Measurements from ENCODE around the gene UMODL1. TPM values are rescaled to one million over a fixed set of nuclear protein-coding genes. Genes with fewer than 3 reads are reported as not detected.

The UMODL1 gene
- total RNA-seq, 2 experiments from 2014 or later, result 0.42 to 0.49 TPM

DNA sequence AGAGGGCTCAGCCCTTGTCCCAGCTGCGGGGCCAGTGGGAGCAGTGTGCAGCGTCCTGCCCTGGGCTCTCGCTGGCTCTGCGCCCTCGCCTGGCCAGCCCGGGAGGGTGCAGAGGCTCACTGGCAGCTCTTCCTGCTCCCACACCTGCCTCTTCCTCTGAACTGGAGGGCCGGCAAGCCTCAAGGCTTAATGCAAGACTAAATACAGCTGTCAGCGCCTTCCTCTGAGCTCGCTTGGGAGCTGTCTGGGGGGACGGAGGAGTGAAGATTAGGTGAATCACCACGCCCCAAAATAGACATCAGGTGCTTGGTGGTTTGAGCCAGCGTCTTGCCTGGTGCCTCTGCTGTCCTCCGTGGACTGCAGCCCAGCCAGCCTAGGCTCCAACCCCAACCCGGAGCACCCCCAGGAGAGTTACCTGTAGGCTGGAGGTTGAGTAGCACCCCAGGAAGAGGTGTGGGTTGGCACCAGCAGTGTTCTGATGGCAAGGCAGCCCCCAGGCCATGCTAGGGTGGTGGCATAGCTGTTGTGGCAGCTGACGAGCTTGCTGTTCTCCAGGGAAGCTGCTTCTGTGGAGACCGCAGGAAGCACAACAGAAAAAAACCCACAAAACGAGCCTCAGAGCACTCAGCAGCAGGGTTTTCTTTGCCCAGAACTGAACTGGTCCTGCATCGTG lies 36.9 kb downstream of the UMODL1 start:
- H3K4me1 Mint-ChIP-seq (ENCODE audit: low read depth), result peaks cover 6% of the 10 kb centered on the region
- H3K4me1 ChIP-seq (ENCODE audit: insufficient read depth, low read length), result peaks cover 18% of the 10 kb centered on the region
- ATAC-seq (ENCODE audit: poor library complexity) (peak; percentile 95), DNase-seq (peak; percentile 42 to 85 (median 68))
- POLR2A ChIA-PET, result interaction anchor here (0.9 to 3.9 kb wide), 15 partner anchors 9 to 291 kb away, joined by 3 to 49 read pairs (median 6); partner anchors contain the start of genes PRDM15 and ZBTB21
- no peaks in the 10 kb centered on the region for H3K9me3 ChIP-seq (ENCODE audit: control insufficient read depth in 1 of 2, insufficient read depth in 1 of 2, low read length in 2 of 2)
- H3K27me3 ChIP-seq (ENCODE audit: control insufficient read depth in 1 of 2, insufficient read depth in 2 of 2, low read length in 2 of 2), result peaks cover 0 to 2% of the 10 kb centered on the region in 2 experiments
- H3K9me3 Mint-ChIP-seq, result no peaks in the 10 kb centered on the region
- H3K4me3 ChIP-seq (ENCODE audit: low read length), result peak overlapping the region; percentile 46
- H3K4me3 Mint-ChIP-seq, result peak overlapping the region; percentile 75
- H3K27me3 Mint-ChIP-seq, result no peaks in the 10 kb centered on the region
- peak overlapping the region; percentile 69 for H3K27ac Mint-ChIP-seq
- CTCF ChIA-PET, result interaction anchor here (0.6 to 2.8 kb wide), 21 partner anchors 8 to 291 kb away, joined by 3 to 25 read pairs (median 4); partner anchors contain the start of gene ZBTB21
- H3K27ac ChIP-seq (ENCODE audit: low read depth in 1 of 2, low read length in 2 of 2), result no peak overlapping the region
- H3K36me3 Mint-ChIP-seq (ENCODE audit: low read depth), result no peaks in the 10 kb centered on the region
- intact Hi-C loops (cut with DNase I, micrococcal nuclease), result loop anchor here (1.0 to 5.0 kb wide), 7 partner anchors 19 to 291 kb away; no protein-coding TSS in a partner anchor
- TF ChIP-seq, protein P1, sequence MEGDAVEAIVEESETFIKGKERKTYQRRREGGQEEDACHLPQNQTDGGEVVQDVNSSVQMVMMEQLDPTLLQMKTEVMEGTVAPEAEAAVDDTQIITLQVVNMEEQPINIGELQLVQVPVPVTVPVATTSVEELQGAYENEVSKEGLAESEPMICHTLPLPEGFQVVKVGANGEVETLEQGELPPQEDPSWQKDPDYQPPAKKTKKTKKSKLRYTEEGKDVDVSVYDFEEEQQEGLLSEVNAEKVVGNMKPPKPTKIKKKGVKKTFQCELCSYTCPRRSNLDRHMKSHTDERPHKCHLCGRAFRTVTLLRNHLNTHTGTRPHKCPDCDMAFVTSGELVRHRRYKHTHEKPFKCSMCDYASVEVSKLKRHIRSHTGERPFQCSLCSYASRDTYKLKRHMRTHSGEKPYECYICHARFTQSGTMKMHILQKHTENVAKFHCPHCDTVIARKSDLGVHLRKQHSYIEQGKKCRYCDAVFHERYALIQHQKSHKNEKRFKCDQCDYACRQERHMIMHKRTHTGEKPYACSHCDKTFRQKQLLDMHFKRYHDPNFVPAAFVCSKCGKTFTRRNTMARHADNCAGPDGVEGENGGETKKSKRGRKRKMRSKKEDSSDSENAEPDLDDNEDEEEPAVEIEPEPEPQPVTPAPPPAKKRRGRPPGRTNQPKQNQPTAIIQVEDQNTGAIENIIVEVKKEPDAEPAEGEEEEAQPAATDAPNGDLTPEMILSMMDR (IDR thresholded peaks at IDR 0.05), result peak; percentile 88
- no peaks in the 10 kb centered on the region for H3K36me3 ChIP-seq (ENCODE audit: insufficient read depth, low read length)

GRCh38 chr21:42108554-42109340 lies 37.6 kb downstream of the UMODL1 start:
- ATAC-seq (ENCODE audit: poor library complexity) (no peak), DNase-seq (no peak)
- TF ChIP-seq, protein P1 (IDR thresholded peaks at IDR 0.05), result no peak
- ChIA-PET CTCF (interaction anchor here (0.6 to 2.8 kb wide), 11 partner anchors 7 to 231 kb away, joined by 3 to 25 read pairs (median 4); partner anchors contain the start of gene ZBTB21), POLR2A (interaction anchor here (0.9 to 3.9 kb wide), 11 partner anchors 19 to 229 kb away, joined by 3 to 49 read pairs (median 7); partner anchors contain the start of genes PRDM15 and ZBTB21)
- Histone ChIP-seq H3K4me1 (ENCODE audit: insufficient read depth, low read length) (peaks cover 18% of the 10 kb centered on the region), H3K9me3 (ENCODE audit: control insufficient read depth in 1 of 2, insufficient read depth in 1 of 2, low read length in 2 of 2) (no peaks in the 10 kb centered on the region), H3K27ac (ENCODE audit: low read depth in 1 of 2, low read length in 2 of 2) (no peak overlapping the region), H3K27me3 (ENCODE audit: control insufficient read depth in 1 of 2, insufficient read depth in 2 of 2, low read length in 2 of 2) (peaks cover 2% of the 10 kb centered on the region in 2 experiments), H3K36me3 (ENCODE audit: insufficient read depth, low read length) (no peaks in the 10 kb centered on the region), H3K4me3 (ENCODE audit: low read length) (peak overlapping the region; percentile 46)
- peak overlapping the region; percentile 75 for H3K4me3 Mint-ChIP-seq
- no peak overlapping the region for H3K27ac Mint-ChIP-seq
- H3K9me3 Mint-ChIP-seq, result no peaks in the 10 kb centered on the region
- intact Hi-C loops (cut with DNase I, micrococcal nuclease), result loop anchor here (1.0 to 5.0 kb wide), 6 partner anchors 19 to 292 kb away; no protein-coding TSS in a partner anchor
- H3K36me3 Mint-ChIP-seq (ENCODE audit: low read depth), result no peaks in the 10 kb centered on the region
- H3K4me1 Mint-ChIP-seq (ENCODE audit: low read depth), result peaks cover 6% of the 10 kb centered on the region
- H3K27me3 Mint-ChIP-seq, result no peaks in the 10 kb centered on the region

DNA sequence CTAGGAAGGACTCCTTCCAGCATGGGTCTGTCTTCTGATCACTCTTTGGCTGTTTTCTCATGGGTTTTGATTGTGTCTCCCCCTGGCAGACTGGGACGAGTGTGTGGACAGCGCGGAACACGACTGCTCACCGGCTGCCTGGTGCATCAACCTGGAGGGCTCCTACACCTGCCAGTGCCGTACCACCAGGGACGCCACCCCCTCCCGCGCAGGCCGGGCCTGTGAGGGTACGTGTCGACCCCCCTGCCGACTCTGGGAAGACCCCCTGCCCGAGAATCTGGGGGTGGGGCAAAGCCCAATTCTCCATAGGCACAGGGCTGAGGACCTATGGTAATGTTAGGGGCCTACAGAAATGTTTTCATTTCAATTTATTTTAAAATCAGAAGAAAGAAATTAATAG lies 38.4 kb downstream of the UMODL1 start:
- Histone ChIP-seq H3K4me3 (ENCODE audit: low read length) (no peak overlapping the region), H3K9me3 (ENCODE audit: control insufficient read depth in 1 of 2, insufficient read depth in 1 of 2, low read length in 2 of 2) (no peaks in the 10 kb centered on the region), H3K4me1 (ENCODE audit: insufficient read depth, low read length) (peaks cover 18% of the 10 kb centered on the region), H3K27me3 (ENCODE audit: control insufficient read depth in 1 of 2, insufficient read depth in 2 of 2, low read length in 2 of 2) (peaks cover 2 to 4% of the 10 kb centered on the region in 2 experiments), H3K36me3 (ENCODE audit: insufficient read depth, low read length) (no peaks in the 10 kb centered on the region), H3K27ac (ENCODE audit: low read depth in 1 of 2, low read length in 2 of 2) (no peak overlapping the region)
- CTCF ChIA-PET, result interaction anchor here (2.6 to 2.8 kb wide), 2 partner anchors 8 to 99 kb away, joined by 17 to 25 read pairs; partner anchors contain the start of gene ZBTB21
- POLR2A ChIA-PET, result no interaction called here
- Mint-ChIP-seq H3K4me1 (ENCODE audit: low read depth) (peaks cover 6% of the 10 kb centered on the region), H3K9me3 (no peaks in the 10 kb centered on the region), H3K27ac (no peak overlapping the region), H3K4me3 (no peak overlapping the region), H3K36me3 (ENCODE audit: low read depth) (no peaks in the 10 kb centered on the region), H3K27me3 (peaks cover 3% of the 10 kb centered on the region)
- ATAC-seq (ENCODE audit: poor library complexity) (no peak), DNase-seq (no peak)
- TF ChIP-seq, protein P1 (IDR thresholded peaks at IDR 0.05), result no peak
- intact Hi-C loops (cut with DNase I, micrococcal nuclease), result loop anchor here (2.0 to 5.0 kb wide), 3 partner anchors 101 to 293 kb away; no protein-coding TSS in a partner anchor

Data from CD4-positive, alpha-beta T cell (primary cell).